ENCODE data around the gene EYS. TPM values are rescaled to one million over a fixed set of nuclear protein-coding genes. Genes with fewer than 3 reads are reported as not detected.
A peak's percentile ranks its signal among the peaks of the same experiment; 100 is the strongest.

EYS gene
- total and polyA plus RNA-seq, 2 of the 13 experiments (the other 11 are each of a cell fraction or from before 2014, with no cell fraction given) = 0.04 to 0.07 TPM

DNA sequence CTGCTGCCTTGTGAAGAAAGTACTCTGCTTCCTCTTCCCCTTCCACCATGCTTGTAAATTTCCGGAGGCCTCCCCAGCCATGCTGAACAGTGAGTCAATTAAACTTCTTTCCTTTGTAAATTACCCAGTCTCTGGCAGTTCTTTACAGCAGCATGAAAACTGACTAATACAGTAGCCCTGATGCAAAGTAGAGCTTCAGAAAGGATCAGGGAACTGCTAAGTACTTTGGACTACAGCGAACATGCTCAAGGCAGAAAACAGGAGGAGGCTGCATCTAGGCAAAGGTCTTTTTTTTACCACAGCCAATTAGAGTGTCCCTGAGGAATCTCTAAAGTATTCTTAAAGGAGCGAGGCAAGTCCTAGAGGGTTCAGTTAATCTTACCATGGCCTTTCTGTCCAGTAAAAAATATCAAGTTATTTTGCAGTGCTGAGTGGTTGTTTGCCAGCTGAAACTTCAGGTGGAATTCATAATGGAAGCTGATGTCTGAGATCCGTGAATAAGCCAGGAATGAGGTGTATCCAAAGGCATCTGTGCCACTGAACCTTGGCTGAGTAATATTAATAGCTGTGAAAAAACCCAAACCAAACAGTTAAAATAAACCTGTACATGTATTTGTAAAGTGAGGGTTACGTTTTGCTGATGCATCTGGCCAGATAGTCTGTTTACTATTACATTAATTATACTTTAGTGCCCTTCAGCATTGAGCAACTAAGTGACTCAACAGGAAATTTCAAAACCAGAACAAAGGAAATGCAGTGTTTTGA lies 1901.0 kb downstream of the EYS start (continued):
- TF ChIP-seq, protein P1, sequence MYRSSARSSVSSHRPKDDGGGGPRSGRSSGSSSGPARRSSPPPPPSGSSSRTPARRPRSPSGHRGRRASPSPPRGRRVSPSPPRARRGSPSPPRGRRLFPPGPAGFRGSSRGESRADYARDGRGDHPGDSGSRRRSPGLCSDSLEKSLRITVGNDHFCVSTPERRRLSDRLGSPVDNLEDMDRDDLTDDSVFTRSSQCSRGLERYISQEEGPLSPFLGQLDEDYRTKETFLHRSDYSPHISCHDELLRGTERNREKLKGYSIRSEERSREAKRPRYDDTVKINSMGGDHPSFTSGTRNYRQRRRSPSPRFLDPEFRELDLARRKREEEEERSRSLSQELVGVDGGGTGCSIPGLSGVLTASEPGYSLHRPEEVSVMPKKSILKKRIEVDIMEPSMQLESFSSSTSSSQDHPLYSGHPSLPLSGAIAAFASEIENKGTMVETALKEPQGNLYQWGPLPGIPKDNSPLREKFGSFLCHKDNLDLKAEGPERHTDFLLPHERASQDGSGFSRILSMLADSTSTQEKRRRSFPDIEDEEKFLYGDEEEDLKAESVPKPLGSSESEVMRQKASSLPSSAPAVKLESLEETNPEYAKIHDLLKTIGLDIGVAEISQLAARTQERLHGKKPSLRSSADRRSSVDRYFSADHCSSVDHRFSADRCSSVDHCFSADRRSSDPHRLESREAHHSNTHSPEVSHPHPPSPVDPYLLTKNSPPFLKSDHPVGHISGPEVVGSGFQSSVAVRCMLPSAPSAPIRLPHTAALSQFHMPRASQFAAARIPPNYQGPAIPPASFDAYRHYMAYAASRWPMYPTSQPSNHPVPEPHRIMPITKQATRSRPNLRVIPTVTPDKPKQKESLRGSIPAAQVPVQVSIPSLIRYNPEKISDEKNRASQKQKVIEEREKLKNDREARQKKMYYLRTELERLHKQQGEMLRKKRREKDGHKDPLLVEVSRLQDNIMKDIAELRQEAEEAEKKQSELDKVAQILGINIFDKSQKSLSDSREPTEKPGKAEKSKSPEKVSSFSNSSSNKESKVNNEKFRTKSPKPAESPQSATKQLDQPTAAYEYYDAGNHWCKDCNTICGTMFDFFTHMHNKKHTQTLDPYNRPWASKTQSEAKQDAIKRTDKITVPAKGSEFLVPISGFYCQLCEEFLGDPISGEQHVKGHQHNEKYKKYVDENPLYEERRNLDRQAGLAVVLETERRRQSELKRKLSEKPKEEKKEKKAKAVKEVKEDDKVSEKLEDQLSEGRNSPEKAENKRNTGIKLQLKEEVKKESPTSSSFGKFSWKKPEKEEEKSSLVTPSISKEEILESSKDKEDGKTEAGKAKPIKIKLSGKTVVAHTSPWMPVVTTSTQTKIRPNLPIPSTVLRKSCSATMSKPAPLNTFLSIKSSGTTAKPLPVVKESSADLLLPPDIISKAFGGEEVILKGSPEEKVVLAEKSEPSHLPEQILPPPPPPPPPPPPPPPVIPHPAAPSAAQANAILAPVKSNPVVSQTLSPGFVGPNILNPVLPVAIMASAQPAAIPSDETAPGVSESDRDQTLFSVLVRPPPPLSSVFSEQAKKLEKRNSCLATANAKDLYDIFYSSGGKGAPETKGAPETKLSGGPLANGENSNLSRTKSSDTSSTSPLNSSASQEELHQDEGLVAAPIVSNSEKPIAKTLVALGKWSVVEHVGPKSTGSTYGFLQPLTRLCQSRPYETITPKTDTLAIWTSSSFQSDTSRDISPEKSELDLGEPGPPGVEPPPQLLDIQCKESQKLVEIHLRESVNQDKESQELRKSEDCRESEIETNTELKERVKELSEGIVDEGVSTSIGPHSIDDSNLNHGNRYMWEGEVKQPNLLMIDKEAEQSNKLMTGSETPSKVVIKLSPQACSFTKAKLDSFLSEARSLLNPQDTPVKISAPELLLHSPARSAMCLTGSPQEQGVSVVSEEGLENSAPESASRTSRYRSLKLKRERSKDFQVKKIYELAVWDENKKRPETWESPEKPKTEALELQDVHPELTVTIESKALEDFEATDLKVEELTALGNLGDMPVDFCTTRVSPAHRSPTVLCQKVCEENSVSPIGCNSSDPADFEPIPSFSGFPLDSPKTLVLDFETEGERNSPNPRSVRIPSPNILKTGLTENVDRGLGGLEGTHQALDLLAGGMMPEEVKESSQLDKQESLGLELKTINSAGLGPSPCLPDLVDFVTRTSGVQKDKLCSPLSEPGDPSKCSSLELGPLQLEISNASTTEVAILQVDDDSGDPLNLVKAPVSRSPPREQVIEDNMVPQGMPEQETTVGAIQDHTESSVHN (CRISPR knock-in tag; IDR thresholded peaks at IDR 0.05) = no peak
- TF ChIP-seq MAZ (IDR thresholded peaks at IDR 0.05; ENCODE audit: borderline replicate concordance, low read depth, low read length) = no peak
- TF ChIP-seq MAZ (CRISPR knock-in tag; IDR thresholded peaks at IDR 0.05; ENCODE audit: low read depth) = no peak
- TF ChIP-seq, protein P2, sequence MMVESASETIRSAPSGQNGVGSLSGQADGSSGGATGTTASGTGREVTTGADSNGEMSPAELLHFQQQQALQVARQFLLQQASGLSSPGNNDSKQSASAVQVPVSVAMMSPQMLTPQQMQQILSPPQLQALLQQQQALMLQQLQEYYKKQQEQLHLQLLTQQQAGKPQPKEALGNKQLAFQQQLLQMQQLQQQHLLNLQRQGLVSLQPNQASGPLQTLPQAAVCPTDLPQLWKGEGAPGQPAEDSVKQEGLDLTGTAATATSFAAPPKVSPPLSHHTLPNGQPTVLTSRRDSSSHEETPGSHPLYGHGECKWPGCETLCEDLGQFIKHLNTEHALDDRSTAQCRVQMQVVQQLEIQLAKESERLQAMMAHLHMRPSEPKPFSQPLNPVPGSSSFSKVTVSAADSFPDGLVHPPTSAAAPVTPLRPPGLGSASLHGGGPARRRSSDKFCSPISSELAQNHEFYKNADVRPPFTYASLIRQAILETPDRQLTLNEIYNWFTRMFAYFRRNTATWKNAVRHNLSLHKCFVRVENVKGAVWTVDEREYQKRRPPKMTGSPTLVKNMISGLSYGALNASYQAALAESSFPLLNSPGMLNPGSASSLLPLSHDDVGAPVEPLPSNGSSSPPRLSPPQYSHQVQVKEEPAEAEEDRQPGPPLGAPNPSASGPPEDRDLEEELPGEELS (CRISPR knock-in tag; IDR thresholded peaks at IDR 0.05) = peak; percentile 85
- 0 out of 2 replicates have a peak, but pooled peaks have one; percentile 13 for TF ChIP-seq ZSCAN12 (CRISPR knock-in tag; IDR thresholded peaks at IDR 0.05)
- TF ChIP-seq, protein P3, sequence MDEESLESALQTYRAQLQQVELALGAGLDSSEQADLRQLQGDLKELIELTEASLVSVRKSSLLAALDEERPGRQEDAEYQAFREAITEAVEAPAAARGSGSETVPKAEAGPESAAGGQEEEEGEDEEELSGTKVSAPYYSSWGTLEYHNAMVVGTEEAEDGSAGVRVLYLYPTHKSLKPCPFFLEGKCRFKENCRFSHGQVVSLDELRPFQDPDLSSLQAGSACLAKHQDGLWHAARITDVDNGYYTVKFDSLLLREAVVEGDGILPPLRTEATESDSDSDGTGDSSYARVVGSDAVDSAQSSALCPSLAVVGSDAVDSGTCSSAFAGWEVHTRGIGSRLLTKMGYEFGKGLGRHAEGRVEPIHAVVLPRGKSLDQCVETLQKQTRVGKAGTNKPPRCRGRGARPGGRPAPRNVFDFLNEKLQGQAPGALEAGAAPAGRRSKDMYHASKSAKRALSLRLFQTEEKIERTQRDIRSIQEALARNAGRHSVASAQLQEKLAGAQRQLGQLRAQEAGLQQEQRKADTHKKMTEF (CRISPR knock-in tag; IDR thresholded peaks at IDR 0.05) = peak; percentile 91
- TF ChIP-seq MEIS2 (CRISPR knock-in tag; IDR thresholded peaks at IDR 0.05) = no peak
- TF ChIP-seq, protein P4, sequence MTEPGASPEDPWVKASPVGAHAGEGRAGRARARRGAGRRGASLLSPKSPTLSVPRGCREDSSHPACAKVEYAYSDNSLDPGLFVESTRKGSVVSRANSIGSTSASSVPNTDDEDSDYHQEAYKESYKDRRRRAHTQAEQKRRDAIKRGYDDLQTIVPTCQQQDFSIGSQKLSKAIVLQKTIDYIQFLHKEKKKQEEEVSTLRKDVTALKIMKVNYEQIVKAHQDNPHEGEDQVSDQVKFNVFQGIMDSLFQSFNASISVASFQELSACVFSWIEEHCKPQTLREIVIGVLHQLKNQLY (CRISPR knock-in tag; IDR thresholded peaks at IDR 0.05) = no peak
- TF ChIP-seq, protein P5, sequence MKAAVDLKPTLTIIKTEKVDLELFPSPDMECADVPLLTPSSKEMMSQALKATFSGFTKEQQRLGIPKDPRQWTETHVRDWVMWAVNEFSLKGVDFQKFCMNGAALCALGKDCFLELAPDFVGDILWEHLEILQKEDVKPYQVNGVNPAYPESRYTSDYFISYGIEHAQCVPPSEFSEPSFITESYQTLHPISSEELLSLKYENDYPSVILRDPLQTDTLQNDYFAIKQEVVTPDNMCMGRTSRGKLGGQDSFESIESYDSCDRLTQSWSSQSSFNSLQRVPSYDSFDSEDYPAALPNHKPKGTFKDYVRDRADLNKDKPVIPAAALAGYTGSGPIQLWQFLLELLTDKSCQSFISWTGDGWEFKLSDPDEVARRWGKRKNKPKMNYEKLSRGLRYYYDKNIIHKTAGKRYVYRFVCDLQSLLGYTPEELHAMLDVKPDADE (CRISPR knock-in tag; IDR thresholded peaks at IDR 0.05) = no peak
- no peak for TF ChIP-seq MYNN (CRISPR knock-in tag; IDR thresholded peaks at IDR 0.05; ENCODE audit: low read depth)
- TF ChIP-seq MBD4 (IDR thresholded peaks at IDR 0.05; ENCODE audit: borderline replicate concordance, low read length) = peak; percentile 90; the same call in 1 of the 2 replicates
- peak; percentile 95 for TF ChIP-seq GATAD2A (CRISPR knock-in tag; IDR thresholded peaks at IDR 0.05)
- TF ChIP-seq, protein P6, sequence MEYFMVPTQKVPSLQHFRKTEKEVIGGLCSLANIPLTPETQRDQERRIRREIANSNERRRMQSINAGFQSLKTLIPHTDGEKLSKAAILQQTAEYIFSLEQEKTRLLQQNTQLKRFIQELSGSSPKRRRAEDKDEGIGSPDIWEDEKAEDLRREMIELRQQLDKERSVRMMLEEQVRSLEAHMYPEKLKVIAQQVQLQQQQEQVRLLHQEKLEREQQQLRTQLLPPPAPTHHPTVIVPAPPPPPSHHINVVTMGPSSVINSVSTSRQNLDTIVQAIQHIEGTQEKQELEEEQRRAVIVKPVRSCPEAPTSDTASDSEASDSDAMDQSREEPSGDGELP (IDR thresholded peaks at IDR 0.05; ENCODE audit: borderline replicate concordance, low read depth) = 0 out of 2 replicates have a peak, but pooled peaks have one; percentile 24
- TF ChIP-seq SOX5 (CRISPR knock-in tag; IDR thresholded peaks at IDR 0.05; ENCODE audit: borderline replicate concordance) = peak; percentile 94

Data from HepG2 (cell line).